ENCODE data around the gene IQSEC3.
A peak's percentile ranks its signal among the peaks of the same experiment; 100 is the strongest.

- TF ChIP-seq ZNF564 (CRISPR knock-in tag; IDR thresholded peaks at IDR 0.05) (no peak), NFYB (CRISPR knock-in tag; IDR thresholded peaks at IDR 0.05) (no peak), POLR2AphosphoS5 (IDR thresholded peaks at IDR 0.05; ENCODE audit: low read depth, low read length) (no peak), ZNF773 (CRISPR knock-in tag; IDR thresholded peaks at IDR 0.05; ENCODE audit: borderline replicate concordance) (no peak), MLX (CRISPR knock-in tag; IDR thresholded peaks at IDR 0.05) (no peak)
- TF ChIP-seq, protein P1, sequence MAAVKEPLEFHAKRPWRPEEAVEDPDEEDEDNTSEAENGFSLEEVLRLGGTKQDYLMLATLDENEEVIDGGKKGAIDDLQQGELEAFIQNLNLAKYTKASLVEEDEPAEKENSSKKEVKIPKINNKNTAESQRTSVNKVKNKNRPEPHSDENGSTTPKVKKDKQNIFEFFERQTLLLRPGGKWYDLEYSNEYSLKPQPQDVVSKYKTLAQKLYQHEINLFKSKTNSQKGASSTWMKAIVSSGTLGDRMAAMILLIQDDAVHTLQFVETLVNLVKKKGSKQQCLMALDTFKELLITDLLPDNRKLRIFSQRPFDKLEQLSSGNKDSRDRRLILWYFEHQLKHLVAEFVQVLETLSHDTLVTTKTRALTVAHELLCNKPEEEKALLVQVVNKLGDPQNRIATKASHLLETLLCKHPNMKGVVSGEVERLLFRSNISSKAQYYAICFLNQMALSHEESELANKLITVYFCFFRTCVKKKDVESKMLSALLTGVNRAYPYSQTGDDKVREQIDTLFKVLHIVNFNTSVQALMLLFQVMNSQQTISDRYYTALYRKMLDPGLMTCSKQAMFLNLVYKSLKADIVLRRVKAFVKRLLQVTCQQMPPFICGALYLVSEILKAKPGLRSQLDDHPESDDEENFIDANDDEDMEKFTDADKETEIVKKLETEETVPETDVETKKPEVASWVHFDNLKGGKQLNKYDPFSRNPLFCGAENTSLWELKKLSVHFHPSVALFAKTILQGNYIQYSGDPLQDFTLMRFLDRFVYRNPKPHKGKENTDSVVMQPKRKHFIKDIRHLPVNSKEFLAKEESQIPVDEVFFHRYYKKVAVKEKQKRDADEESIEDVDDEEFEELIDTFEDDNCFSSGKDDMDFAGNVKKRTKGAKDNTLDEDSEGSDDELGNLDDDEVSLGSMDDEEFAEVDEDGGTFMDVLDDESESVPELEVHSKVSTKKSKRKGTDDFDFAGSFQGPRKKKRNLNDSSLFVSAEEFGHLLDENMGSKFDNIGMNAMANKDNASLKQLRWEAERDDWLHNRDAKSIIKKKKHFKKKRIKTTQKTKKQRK (IDR thresholded peaks at IDR 0.05; ENCODE audit: low read length), result no peak
- TF ChIP-seq, protein P2, sequence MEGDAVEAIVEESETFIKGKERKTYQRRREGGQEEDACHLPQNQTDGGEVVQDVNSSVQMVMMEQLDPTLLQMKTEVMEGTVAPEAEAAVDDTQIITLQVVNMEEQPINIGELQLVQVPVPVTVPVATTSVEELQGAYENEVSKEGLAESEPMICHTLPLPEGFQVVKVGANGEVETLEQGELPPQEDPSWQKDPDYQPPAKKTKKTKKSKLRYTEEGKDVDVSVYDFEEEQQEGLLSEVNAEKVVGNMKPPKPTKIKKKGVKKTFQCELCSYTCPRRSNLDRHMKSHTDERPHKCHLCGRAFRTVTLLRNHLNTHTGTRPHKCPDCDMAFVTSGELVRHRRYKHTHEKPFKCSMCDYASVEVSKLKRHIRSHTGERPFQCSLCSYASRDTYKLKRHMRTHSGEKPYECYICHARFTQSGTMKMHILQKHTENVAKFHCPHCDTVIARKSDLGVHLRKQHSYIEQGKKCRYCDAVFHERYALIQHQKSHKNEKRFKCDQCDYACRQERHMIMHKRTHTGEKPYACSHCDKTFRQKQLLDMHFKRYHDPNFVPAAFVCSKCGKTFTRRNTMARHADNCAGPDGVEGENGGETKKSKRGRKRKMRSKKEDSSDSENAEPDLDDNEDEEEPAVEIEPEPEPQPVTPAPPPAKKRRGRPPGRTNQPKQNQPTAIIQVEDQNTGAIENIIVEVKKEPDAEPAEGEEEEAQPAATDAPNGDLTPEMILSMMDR (CRISPR knock-in tag; IDR thresholded peaks at IDR 0.05), result 0 out of 2 replicates have a peak, but pooled peaks have one; percentile 16
- TF ChIP-seq, protein P3, sequence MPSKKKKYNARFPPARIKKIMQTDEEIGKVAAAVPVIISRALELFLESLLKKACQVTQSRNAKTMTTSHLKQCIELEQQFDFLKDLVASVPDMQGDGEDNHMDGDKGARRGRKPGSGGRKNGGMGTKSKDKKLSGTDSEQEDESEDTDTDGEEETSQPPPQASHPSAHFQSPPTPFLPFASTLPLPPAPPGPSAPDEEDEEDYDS (CRISPR knock-in tag; IDR thresholded peaks at IDR 0.05), result no peak
Measured at GRCh38 chr12:22190-22529, 44.4 kb upstream of the IQSEC3 start.
